Measurements from ENCODE around the gene NRP1. TPM values are rescaled to one million over a fixed set of nuclear protein-coding genes. Genes with fewer than 3 reads are reported as not detected.

Gene NRP1
- total and polyA plus RNA-seq, 2 of the 8 experiments (the other 6 are each of a cell fraction or from before 2014, with no cell fraction given) = 1.2 to 2.1 TPM

DNA sequence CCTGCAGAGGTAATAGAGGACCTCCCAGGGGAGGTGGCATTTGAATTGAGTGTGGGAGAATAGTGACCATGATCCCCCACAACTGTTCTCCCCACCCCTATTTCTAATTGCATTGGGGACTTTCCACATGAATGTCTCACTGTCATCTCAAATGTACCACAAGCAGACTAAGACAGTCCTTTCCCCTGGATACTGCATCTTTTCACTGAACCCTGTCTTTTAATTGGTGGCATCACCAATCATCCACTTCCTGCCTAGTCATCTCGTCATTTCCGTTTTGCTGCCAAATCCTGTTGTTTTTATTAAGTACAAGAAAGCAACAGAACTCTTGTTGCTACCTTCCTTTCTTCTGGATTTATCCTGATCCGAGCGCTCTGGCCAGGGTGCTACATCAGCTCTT is 120.3 kb downstream of the NRP1 start:
- H3K4ac ChIP-seq (replicated peaks; ENCODE audit: insufficient read length, low read depth, low read length) = no peak overlapping the region
- no peaks in the 10 kb centered on the region for H3K79me1 ChIP-seq (ENCODE audit: low read depth, low read length)
- H3K79me2 ChIP-seq (ENCODE audit: control insufficient read depth in 1 of 2, insufficient read depth in 2 of 2, low read length in 2 of 2) = no peaks in the 10 kb centered on the region
- no peaks in the 10 kb centered on the region for H3K36me3 ChIP-seq (ENCODE audit: control insufficient read depth in 2 of 4, insufficient read depth in 4 of 4, low read length in 3 of 4)
- H3K23ac ChIP-seq (ENCODE audit: insufficient read length) = no peak overlapping the region
- H3K27me3 ChIP-seq (replicated peaks in 1 of 4; ENCODE audit: control insufficient read depth in 3 of 4, extremely low read depth in 1 of 4, insufficient read depth in 3 of 4, low read length in 3 of 4) = no peaks in the 10 kb centered on the region; a peak in 1 of 7 replicates
- no peaks in the 10 kb centered on the region for H3K9me3 ChIP-seq (ENCODE audit: insufficient read depth in 2 of 2, low read depth in 1 of 2, low read length in 1 of 2)
- no peak overlapping the region for H3K14ac ChIP-seq (ENCODE audit: insufficient read length)
- no peak overlapping the region for H2BK20ac ChIP-seq (ENCODE audit: low read length)
- H2BK15ac ChIP-seq (ENCODE audit: low read length) = no peak overlapping the region
- DNase-seq (ENCODE audit: low read depth in 1 of 2, low spot score in 2 of 2) (no peak), FAIRE-seq (no peak)
- H4K91ac ChIP-seq (replicated peaks; ENCODE audit: insufficient read length, low read length) = no peak overlapping the region
- no peak overlapping the region for H2AFZ ChIP-seq (ENCODE audit: low read length)
- no peak overlapping the region for H2BK12ac ChIP-seq (ENCODE audit: low read depth, low read length)
- H2AK5ac ChIP-seq (ENCODE audit: low read depth, low read length) = no peak overlapping the region
- no peak overlapping the region for H2BK120ac ChIP-seq (replicated peaks; ENCODE audit: low read depth, low read length)
- H3K18ac ChIP-seq (ENCODE audit: extremely low read depth, low read length) = no peak overlapping the region
- no peaks in the 10 kb centered on the region for H3K4me1 ChIP-seq (replicated peaks in 1 of 4; ENCODE audit: control insufficient read depth in 3 of 4, insufficient read depth in 4 of 4, low read length in 3 of 4)
- no peaks in the 10 kb centered on the region for H4K20me1 ChIP-seq (replicated peaks in 1 of 2; ENCODE audit: control insufficient read depth in 1 of 2, insufficient read depth in 2 of 2, low read length in 2 of 2)
- no peak overlapping the region for H4K5ac ChIP-seq (ENCODE audit: insufficient read length, low read depth, low read length)
- H3K4me3 ChIP-seq (ENCODE audit: extremely low read depth in 1 of 4, insufficient read depth in 2 of 4, low read depth in 3 of 4, low read length in 4 of 4) = no peak overlapping the region
- no peak overlapping the region for H3K9ac ChIP-seq (replicated peaks in 1 of 4; ENCODE audit: extremely low read depth in 1 of 4, low read depth in 3 of 4, low read length in 3 of 4)
- POLR2A ChIA-PET (ENCODE audit: partially characterized antibody) = no interaction called here
- H3K56ac ChIP-seq (replicated peaks; ENCODE audit: insufficient read length, low read depth, low read length) = no peak overlapping the region
- no peaks in the 10 kb centered on the region for H3K23me2 ChIP-seq (ENCODE audit: low read depth, low read length)
- WGBS, 2 experiments (ENCODE audit: extremely low coverage in 1 of 2, insufficient coverage in 1 of 2, insufficient read length in 1 of 2, insufficient replicate concordance in 2 of 2, low coverage in 1 of 2, low lambda C conversion rate in 2 of 2, missing lambda C conversion rate in 1 of 2) = 90% methylated on average over 4 of the region's 4 CpGs; no CpG with 5 or more reads in 1 of the 2 experiments
- no peak overlapping the region for H3K27ac ChIP-seq (ENCODE audit: low read depth, low read length)
- H3K4me2 ChIP-seq (ENCODE audit: insufficient read depth in 1 of 2, low read depth in 2 of 2, low read length in 2 of 2) = no peak overlapping the region
- CTCF ChIA-PET (ENCODE audit: partially characterized antibody) = no interaction called here
- H2BK5ac ChIP-seq (ENCODE audit: low read depth, low read length) = no peak overlapping the region
- no peak overlapping the region for H4K8ac ChIP-seq (ENCODE audit: extremely low read depth, insufficient read depth, low read length)
- no peak for TF ChIP-seq SIN3A (conservative IDR thresholded peaks at IDR 0.05 in 1 of 2, IDR thresholded peaks at IDR 0.05 in 1 of 2; ENCODE audit: low read depth in 1 of 2, low read length in 2 of 2)
- TF ChIP-seq SRF (IDR thresholded peaks at IDR 0.05; ENCODE audit: low read depth, low read length) = no peak
- TF ChIP-seq RFX5 (IDR thresholded peaks at IDR 0.05; ENCODE audit: borderline replicate concordance, low read depth, low read length) = no peak
- no peak for TF ChIP-seq MAFK (IDR thresholded peaks at IDR 0.05; ENCODE audit: low read depth, low read length)
- no peak for TF ChIP-seq TCF12 (IDR thresholded peaks at IDR 0.05; ENCODE audit: low read depth, low read length)
- TF ChIP-seq SP4 (IDR thresholded peaks at IDR 0.05; ENCODE audit: low read length) = no peak
- TF ChIP-seq CTBP2 (IDR thresholded peaks at IDR 0.05; ENCODE audit: borderline replicate concordance, insufficient read depth, insufficient read length, low read length) = no peak
- TF ChIP-seq POLR2A (IDR thresholded peaks at IDR 0.05; ENCODE audit: control extremely low read depth in 1 of 2, low read depth in 2 of 2, low read length in 2 of 2) = no peak
- TF ChIP-seq, protein P1, sequence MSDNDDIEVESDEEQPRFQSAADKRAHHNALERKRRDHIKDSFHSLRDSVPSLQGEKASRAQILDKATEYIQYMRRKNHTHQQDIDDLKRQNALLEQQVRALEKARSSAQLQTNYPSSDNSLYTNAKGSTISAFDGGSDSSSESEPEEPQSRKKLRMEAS (IDR thresholded peaks at IDR 0.05) = no peak
- TF ChIP-seq PHF8 (conservative IDR thresholded peaks at IDR 0.05; ENCODE audit: low read depth, low read length) = no peak
- no peak for TF ChIP-seq HDAC2 (IDR thresholded peaks at IDR 0.05; ENCODE audit: borderline replicate concordance in 1 of 2, low read depth in 2 of 2, low read length in 2 of 2)
- no peak for TF ChIP-seq GABPA (IDR thresholded peaks at IDR 0.05; ENCODE audit: borderline replicate concordance, insufficient read depth, low read length)
- no peak for TF ChIP-seq EZH2 (IDR thresholded peaks at IDR 0.05; ENCODE audit: low read depth, low read length, severe bottlenecking)
- TF ChIP-seq CHD2 (IDR thresholded peaks at IDR 0.05; ENCODE audit: low read length) = no peak
- TF ChIP-seq CEBPB (IDR thresholded peaks at IDR 0.05; ENCODE audit: low read depth, low read length) = no peak
